ENCODE data around the gene CNTNAP1.

The CNTNAP1 gene

DNA sequence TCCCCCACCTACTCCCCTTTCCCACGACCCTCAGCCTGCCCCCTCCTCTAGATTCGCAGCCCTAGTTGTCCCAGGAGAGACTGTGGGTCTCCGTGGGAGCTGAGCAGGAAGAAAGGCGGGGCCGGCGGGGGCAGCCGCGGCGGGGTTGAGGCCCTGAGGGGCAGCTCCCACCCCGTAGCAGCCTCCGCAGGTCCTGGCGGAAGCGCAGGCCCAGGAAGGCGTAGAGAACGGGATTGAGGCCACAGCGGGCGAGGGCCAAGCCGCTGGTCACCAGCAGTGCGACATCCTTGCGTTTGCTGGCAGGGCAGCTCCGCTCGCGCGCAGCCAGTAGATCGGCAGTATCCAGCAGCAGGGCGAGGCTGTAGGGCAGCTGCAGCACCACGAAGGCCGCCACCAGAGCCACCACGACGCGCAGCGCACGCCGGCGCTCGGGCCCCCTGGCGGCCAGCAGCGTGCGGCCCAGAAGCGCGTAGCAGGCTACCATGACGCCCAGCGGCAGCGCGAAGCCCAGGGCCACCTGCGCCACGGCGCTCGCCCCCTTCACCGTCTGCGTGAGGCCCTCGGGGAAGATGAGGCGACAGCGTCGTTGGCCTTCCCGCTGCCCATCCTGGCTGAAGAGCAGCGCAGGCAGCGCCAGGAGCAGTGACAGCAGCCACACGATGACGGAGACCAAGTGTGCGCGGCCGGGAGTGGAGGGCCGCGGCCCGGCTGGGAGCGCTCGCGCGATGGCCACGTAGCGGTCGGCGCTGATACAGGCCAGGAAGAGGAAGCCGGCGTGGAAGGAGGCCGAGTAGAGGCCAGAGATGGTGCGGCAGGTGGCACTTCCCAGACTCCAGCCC lies 2.6 kb upstream of the CNTNAP1 start:
- peak; percentile 82 for DNase-seq (ENCODE audit: low read depth)
- TF ChIP-seq, protein P1, sequence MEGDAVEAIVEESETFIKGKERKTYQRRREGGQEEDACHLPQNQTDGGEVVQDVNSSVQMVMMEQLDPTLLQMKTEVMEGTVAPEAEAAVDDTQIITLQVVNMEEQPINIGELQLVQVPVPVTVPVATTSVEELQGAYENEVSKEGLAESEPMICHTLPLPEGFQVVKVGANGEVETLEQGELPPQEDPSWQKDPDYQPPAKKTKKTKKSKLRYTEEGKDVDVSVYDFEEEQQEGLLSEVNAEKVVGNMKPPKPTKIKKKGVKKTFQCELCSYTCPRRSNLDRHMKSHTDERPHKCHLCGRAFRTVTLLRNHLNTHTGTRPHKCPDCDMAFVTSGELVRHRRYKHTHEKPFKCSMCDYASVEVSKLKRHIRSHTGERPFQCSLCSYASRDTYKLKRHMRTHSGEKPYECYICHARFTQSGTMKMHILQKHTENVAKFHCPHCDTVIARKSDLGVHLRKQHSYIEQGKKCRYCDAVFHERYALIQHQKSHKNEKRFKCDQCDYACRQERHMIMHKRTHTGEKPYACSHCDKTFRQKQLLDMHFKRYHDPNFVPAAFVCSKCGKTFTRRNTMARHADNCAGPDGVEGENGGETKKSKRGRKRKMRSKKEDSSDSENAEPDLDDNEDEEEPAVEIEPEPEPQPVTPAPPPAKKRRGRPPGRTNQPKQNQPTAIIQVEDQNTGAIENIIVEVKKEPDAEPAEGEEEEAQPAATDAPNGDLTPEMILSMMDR (IDR thresholded peaks at IDR 0.05; ENCODE audit: low read length, missing control alignments): peak; percentile 37

GRCh38 chr17:42680331-42680808 lies 2.0 kb upstream of the CNTNAP1 start:
- TF ChIP-seq, protein P1 (IDR thresholded peaks at IDR 0.05; ENCODE audit: low read length, missing control alignments): no peak
- H3K4me3 ChIP-seq (replicated peaks; ENCODE audit: low read depth, low read length): peak overlapping the region; percentile 24
- DNase-seq (ENCODE audit: low read depth): no peak

More for the DNA sequence above, 2.6 kb upstream of the CNTNAP1 start:
- peak overlapping the region; percentile 24 for H3K4me3 ChIP-seq (replicated peaks; ENCODE audit: low read depth, low read length)

DNA sequence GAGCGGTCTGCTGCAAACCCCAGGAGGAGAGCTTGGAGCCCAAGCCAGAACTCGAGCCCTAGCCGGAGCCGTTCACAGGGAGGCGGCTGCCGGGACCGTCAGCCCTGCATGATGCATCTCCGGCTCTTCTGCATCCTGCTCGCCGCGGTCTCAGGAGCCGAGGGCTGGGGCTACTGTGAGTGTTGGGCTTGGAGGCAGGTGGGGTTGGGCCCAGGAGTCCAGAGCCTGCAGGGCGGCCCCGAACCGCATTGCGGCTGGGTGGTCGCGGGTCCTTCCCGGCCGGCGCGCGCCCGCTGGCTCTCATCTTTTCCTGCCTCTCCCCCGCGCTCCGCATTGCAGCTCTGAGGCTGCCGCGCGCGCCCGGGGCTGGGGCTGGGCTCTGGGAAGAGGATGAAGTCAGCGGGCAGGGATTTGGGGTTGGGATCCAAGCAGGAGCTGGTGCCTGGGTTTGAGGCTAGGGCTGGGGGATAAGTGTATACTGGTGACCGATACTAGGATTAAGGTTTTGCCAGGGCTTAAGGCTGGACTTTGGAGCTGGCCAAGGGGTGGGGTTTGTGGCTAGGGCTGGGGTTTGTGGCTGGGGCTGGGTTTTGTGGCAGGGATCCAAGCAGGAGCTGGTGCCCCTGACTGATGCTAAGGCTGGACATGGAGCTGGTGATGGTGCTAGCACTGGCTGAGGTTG lies 532 bp downstream of the CNTNAP1 start:
- DNase-seq (ENCODE audit: low read depth): peak; percentile 57
- peak overlapping the region; percentile 74 for H3K4me3 ChIP-seq (replicated peaks; ENCODE audit: low read depth, low read length)
- TF ChIP-seq, protein P1 (IDR thresholded peaks at IDR 0.05; ENCODE audit: low read length, missing control alignments): no peak

GRCh38 chr17:42683407-42684034 lies 1.2 kb downstream of the CNTNAP1 start:
- TF ChIP-seq, protein P1 (IDR thresholded peaks at IDR 0.05; ENCODE audit: low read length, missing control alignments): no peak
- no peak for DNase-seq (ENCODE audit: low read depth)
- H3K4me3 ChIP-seq (replicated peaks; ENCODE audit: low read depth, low read length): peak overlapping the region; percentile 74

DNA sequence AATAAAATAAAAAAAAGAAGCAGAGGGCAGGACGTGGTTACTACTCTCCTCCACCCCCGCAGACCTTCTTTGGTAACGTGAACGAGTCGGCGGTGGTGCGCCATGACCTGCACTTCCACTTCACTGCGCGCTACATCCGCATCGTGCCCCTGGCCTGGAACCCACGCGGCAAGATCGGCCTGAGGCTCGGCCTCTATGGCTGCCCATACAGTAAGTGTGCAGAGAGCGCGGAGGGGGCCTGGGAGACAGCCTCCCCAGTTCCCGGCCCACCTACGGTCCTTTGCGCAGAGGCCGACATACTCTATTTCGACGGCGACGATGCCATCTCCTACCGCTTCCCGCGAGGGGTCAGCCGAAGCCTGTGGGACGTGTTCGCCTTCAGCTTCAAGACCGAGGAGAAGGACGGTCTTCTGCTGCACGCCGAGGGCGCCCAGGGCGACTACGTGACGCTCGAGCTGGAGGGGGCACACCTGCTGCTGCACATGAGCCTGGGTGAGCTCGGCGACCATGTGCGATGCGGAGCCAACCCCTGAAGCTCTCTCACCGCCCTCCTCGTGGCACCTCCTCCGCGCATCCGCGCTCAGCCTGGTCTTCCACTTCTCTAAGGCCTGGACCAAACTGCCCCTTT lies 2.7 kb downstream of the CNTNAP1 start:
- no peak overlapping the region for H3K4me3 ChIP-seq (replicated peaks; ENCODE audit: low read depth, low read length)
- TF ChIP-seq, protein P1 (IDR thresholded peaks at IDR 0.05; ENCODE audit: low read length, missing control alignments): no peak
- no peak for DNase-seq (ENCODE audit: low read depth)

DNA sequence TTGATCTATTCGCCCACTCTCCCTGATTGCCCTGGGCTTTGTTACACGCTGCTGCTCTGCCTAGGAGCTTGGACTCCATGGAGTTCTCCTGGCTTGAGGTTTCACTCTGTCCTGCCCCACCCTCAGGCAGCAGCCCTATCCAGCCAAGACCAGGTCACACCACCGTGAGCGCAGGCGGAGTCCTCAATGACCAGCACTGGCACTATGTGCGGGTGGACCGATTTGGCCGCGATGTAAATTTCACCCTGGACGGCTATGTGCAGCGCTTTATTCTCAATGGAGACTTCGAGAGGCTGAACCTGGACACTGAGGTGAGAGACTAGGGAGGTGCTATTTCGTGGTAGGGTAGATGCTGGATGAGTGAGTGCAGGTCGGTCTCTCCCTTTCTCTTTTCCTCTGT lies 3.5 kb downstream of the CNTNAP1 start:
- no peak for DNase-seq (ENCODE audit: low read depth)
- TF ChIP-seq, protein P1 (IDR thresholded peaks at IDR 0.05; ENCODE audit: low read length, missing control alignments): no peak

More for the DNA sequence above, 3.5 kb downstream of the CNTNAP1 start:
- H3K4me3 ChIP-seq (replicated peaks; ENCODE audit: low read depth, low read length): no peak overlapping the region

Measured in fibroblast of pulmonary artery (primary cell).